Measurements from ENCODE around the gene ANKUB1. TPM values are rescaled to one million over a fixed set of nuclear protein-coding genes. Genes with fewer than 3 reads are reported as not detected.

ANKUB1 gene
- total and polyA plus RNA-seq, 7 donors = 2.9 TPM; not detected in 6

DNA sequence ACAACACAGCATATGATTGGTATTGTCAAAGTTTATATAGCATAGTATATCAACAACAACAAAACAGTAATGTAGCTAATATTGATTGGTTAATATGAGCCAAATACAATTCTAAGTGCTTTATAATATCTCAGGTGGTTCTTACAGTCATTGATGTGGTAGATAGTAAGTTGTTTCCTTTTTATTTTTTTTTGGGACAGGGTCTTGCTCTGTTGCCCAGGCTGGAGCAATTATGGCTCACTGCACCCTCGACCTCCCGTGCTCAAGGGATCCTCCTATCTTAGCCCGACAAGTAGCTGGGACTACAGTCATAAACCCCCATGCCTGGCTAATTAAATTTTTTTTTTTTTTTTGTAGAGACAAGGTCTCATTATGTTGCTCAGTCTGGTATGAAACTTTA lies 23.4 kb upstream of the ANKUB1 start:
- Histone ChIP-seq H3K27me3 (ENCODE audit: insufficient read depth in 3 of 3, low read length in 2 of 3) (no peaks in the 10 kb centered on the region), H3K36me3 (ENCODE audit: insufficient read depth in 1 of 2, low read depth in 1 of 2) (no peaks in the 10 kb centered on the region), H3K4me1 (peaks cover 71% of the 10 kb centered on the region), H3K27ac (peak overlapping the region; percentile 100), H3K9me3 (no peaks in the 10 kb centered on the region), H3K4me3 (peak overlapping the region; percentile 95)
- TF ChIP-seq, protein P1, sequence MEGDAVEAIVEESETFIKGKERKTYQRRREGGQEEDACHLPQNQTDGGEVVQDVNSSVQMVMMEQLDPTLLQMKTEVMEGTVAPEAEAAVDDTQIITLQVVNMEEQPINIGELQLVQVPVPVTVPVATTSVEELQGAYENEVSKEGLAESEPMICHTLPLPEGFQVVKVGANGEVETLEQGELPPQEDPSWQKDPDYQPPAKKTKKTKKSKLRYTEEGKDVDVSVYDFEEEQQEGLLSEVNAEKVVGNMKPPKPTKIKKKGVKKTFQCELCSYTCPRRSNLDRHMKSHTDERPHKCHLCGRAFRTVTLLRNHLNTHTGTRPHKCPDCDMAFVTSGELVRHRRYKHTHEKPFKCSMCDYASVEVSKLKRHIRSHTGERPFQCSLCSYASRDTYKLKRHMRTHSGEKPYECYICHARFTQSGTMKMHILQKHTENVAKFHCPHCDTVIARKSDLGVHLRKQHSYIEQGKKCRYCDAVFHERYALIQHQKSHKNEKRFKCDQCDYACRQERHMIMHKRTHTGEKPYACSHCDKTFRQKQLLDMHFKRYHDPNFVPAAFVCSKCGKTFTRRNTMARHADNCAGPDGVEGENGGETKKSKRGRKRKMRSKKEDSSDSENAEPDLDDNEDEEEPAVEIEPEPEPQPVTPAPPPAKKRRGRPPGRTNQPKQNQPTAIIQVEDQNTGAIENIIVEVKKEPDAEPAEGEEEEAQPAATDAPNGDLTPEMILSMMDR (IDR thresholded peaks at IDR 0.05) = no peak
- DNase-seq = no peak
- intact Hi-C loops (cut with DNase I) = no loop called here
- no peak for ATAC-seq
- 65 to 94% (median 88%) methylated on average over 3 of the region's 3 CpGs for WGBS, 3 donors

DNA sequence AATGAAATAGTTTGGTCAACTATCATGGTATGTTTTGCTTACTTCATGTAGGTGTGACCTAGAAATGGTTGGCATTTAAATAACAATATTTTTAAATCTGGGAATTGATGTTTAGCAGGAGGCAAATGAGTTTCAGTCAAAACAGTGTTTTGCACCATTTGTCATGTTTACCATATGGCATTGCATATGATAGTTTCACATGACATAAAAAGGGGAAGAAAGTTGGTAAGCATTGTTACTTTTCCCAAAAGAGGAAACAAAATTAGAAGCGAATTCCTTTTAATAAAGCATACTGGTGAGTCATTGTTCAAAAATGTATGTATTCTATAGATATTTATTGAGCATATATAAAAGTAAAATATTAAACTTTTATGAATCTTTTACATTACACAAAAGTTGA lies 23.0 kb upstream of the ANKUB1 start:
- no peak for DNase-seq
- Histone ChIP-seq H3K36me3 (ENCODE audit: insufficient read depth in 1 of 2, low read depth in 1 of 2) (no peaks in the 10 kb centered on the region), H3K4me3 (peak overlapping the region; percentile 95), H3K27ac (peak overlapping the region; percentile 100), H3K27me3 (ENCODE audit: insufficient read depth in 3 of 3, low read length in 2 of 3) (no peaks in the 10 kb centered on the region), H3K9me3 (no peaks in the 10 kb centered on the region), H3K4me1 (peaks cover 67% of the 10 kb centered on the region)
- ATAC-seq = no peak
- WGBS, 3 donors = 81 to 93% (median 84%) methylated on average over 1 of the region's 1 CpG
- TF ChIP-seq, protein P1 (IDR thresholded peaks at IDR 0.05) = no peak
- intact Hi-C loops (cut with DNase I) = no loop called here

DNA sequence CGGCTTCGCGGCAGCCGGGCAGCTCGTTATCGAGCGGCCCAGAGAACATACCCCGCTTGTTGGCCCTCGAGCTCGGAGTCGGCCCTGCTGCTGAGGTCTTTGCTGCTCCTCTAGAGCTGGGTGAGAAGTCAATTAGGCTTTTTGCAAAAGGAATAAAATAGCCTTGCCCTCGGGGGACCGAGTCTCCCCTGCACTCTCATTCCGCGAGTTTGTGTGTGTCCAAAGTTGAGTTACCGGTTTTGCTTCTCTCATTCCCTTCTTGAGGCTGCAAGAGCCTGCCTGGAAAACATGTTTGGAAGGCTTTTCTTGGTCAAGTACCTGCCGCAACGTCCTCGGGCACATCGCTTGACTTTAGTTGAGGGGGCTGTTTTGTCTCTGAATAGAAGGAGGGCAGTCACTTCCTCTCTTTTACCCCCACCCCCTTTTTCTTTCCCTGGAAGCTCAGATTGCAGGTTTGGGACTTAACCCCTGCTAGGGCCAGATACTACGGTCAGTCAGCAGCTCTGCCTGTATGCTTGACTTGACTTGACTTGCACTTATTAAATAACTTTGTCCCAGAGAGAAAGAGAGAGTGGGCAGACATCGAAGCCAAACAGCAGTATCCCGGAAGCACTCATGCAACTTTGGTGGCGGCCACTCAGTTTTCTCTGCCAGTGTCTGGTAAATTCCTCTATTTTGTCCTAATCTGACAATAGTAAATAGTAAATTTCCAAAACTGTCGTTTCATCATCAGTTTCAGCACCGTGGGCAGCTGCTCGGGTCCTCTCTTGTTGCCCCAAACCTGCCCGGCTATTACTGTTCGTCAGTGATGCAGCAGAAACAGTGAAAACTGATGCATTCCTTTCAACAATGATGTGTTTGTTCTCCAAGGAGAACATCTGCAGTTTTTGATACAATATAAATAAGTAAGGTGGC lies 21.3 kb upstream of the ANKUB1 start:
- peak overlapping the region; percentile 95 for H3K4me3 ChIP-seq
- DNase-seq = peak in 1 of 2 donors; percentile 48
- no peaks in the 10 kb centered on the region for H3K9me3 ChIP-seq
- H3K36me3 ChIP-seq (ENCODE audit: insufficient read depth in 1 of 2, low read depth in 1 of 2) = no peaks in the 10 kb centered on the region
- 0 to 1% (median 0%) methylated on average over 29 of the region's 29 CpGs for WGBS, 3 donors
- H3K27ac ChIP-seq = peak overlapping the region; percentile 100
- ATAC-seq = peak; percentile 14 to 42 (median 22)
- no peaks in the 10 kb centered on the region for H3K27me3 ChIP-seq (ENCODE audit: insufficient read depth in 3 of 3, low read length in 2 of 3)
- TF ChIP-seq, protein P1 (IDR thresholded peaks at IDR 0.05) = no peak
- H3K4me1 ChIP-seq = peaks cover 53% of the 10 kb centered on the region
- intact Hi-C loops (cut with DNase I) = loop anchor here in 1 of 2 donors (5.0 kb wide), 2 partner anchors 61 to 734 kb away; partner anchors contain the start of genes COMMD2, EIF2A and SERP1

DNA sequence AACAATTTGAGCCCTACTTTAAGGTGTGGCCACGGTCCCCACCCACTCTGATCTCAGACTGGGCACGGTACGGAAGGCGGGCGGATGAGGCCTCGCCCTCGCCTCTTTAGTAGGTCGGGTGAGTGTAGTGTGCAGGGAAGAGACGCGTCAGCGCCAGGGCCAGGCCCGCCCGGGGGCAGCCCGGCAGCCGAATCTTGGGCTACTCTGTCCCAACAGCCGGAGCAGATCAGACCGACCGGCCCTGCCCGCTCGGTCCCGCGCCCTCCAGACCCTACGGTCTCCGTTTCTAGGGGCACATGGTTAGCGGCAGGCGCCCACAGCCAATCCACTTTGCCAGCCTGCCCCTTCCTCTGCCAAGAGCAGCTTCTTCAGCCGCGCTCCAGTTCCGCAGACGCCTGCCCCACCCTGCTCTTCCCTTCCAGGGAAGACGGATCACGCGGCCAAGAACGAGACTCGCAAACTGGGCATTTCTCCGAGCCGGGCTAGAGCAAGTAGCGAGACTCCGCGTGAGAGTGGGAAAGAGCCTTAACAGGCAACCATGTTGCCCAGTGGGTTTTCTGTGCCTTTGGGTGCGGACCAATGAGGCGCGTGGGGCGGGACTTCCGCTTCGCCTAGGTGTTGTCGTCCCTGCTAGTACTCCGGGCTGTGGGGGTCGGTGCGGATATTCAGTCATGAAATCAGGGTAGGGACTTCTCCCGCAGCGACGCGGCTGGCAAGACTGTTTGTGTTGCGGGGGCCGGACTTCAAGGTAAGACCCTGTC lies 20.4 kb upstream of the ANKUB1 start, which contains the start of gene RNF13:
TSS of gene RNF13 (plus strand) at position 610 of the 761 bp plus-strand sequence. CDS start 32,812 bp downstream, outside the sequence.
- 0% methylated on average over 55 to 56 of the region's 56 CpGs for WGBS, 3 donors
- no peaks in the 10 kb centered on the region for H3K27me3 ChIP-seq (ENCODE audit: insufficient read depth in 3 of 3, low read length in 2 of 3)
- intact Hi-C loops (cut with DNase I) = loop anchor here in 1 of 2 donors (5.0 kb wide), 2 partner anchors 60 to 735 kb away; partner anchors contain the start of genes COMMD2, EIF2A and SERP1
- TF ChIP-seq, protein P1 (IDR thresholded peaks at IDR 0.05) = no peak
- H3K4me3 ChIP-seq = peak within 1 kb of the TSS; percentile 95
- peak within 1 kb of the TSS; percentile 100 for H3K27ac ChIP-seq
- DNase-seq = peak; percentile 98
- no peaks in the 10 kb centered on the region for H3K36me3 ChIP-seq (ENCODE audit: insufficient read depth in 1 of 2, low read depth in 1 of 2)
- no peaks in the 10 kb centered on the region for H3K9me3 ChIP-seq
- H3K4me1 ChIP-seq = peaks cover 45% of the 10 kb centered on the region
- ATAC-seq = peak; percentile 92 to 95 (median 94)
